Body of pancreas (tissue), 4 donors: ENCODE measurements around the gene ZBTB46.

ENCODE experiments used
- POLR2A ChIP-seq, 3 donors: fragments of 450-650 bp; IDR thresholded peaks; one replicate each; pipeline ENCODE4 v1.6.1; 2016; ENCODE audit warnings: antibody characterized with exemption in 3 of 3, mild to moderate bottlenecking in 2 of 3
- TF ChIP-seq, protein P1 (sequence below), 7 experiments: fragments of 450-650 bp in 4 of 7; fragments of 200-600 bp in 3 of 7; sonication (generic) in 3 of 7; IDR thresholded peaks; one replicate each; pipeline ENCODE4 v1.5.1; 2016 to 2019; ENCODE audit warnings: antibody characterized with exemption in 7 of 7

GRCh38 chr20:63835021-63835858 is 4.2 kb upstream of the ZBTB46 start:
- TF ChIP-seq, protein P1, sequence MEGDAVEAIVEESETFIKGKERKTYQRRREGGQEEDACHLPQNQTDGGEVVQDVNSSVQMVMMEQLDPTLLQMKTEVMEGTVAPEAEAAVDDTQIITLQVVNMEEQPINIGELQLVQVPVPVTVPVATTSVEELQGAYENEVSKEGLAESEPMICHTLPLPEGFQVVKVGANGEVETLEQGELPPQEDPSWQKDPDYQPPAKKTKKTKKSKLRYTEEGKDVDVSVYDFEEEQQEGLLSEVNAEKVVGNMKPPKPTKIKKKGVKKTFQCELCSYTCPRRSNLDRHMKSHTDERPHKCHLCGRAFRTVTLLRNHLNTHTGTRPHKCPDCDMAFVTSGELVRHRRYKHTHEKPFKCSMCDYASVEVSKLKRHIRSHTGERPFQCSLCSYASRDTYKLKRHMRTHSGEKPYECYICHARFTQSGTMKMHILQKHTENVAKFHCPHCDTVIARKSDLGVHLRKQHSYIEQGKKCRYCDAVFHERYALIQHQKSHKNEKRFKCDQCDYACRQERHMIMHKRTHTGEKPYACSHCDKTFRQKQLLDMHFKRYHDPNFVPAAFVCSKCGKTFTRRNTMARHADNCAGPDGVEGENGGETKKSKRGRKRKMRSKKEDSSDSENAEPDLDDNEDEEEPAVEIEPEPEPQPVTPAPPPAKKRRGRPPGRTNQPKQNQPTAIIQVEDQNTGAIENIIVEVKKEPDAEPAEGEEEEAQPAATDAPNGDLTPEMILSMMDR (IDR thresholded peaks at IDR 0.05), result peak in 1 of 7 experiments; percentile 10
- TF ChIP-seq POLR2A (IDR thresholded peaks at IDR 0.05), result no peak
